OCI-LY3 (cell line): Measurements from ENCODE around the gene LMTK2.

ENCODE experiments used
- EZH2phosphoT487 ChIP-seq: fragments of 200-600 bp; shearing (Covaris generic); IDR thresholded peaks from 2 replicates; pipeline ENCODE4 v1.6.1; 2018; ENCODE audit warnings: antibody characterized with exemption, mixed run types, low read depth
- TF ChIP-seq, protein P1 (sequence below): fragments of 200-600, 300-600 bp; sonication (generic); IDR thresholded peaks from 2 replicates; pipeline ENCODE4 v1.5.1; 2014; ENCODE audit warnings: antibody characterized with exemption, low read length, low read depth

DNA sequence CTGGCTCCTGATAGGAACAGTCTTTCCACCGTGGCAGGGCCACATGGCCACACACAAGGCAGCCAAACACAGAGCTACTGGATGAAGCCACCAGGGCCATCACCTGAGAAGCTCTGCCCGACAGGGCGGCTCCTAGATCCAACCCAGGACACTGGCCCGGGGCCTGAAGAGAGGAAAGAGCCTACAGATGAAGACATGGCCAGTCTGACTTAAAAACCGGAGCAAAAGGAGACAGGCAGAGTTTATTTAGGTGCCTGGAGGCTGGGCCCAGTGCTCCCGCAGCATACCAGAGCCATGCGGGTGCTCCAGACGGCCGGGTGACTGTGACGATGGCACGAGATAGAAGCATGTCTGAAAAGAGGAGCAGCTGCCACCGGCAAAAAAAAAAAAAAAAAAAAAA is 141.5 kb downstream of the LMTK2 start:
- TF ChIP-seq, protein P1, sequence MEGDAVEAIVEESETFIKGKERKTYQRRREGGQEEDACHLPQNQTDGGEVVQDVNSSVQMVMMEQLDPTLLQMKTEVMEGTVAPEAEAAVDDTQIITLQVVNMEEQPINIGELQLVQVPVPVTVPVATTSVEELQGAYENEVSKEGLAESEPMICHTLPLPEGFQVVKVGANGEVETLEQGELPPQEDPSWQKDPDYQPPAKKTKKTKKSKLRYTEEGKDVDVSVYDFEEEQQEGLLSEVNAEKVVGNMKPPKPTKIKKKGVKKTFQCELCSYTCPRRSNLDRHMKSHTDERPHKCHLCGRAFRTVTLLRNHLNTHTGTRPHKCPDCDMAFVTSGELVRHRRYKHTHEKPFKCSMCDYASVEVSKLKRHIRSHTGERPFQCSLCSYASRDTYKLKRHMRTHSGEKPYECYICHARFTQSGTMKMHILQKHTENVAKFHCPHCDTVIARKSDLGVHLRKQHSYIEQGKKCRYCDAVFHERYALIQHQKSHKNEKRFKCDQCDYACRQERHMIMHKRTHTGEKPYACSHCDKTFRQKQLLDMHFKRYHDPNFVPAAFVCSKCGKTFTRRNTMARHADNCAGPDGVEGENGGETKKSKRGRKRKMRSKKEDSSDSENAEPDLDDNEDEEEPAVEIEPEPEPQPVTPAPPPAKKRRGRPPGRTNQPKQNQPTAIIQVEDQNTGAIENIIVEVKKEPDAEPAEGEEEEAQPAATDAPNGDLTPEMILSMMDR: no peak
- TF ChIP-seq EZH2phosphoT487: no peak
